HEK293T (cell line): Measurements from ENCODE around the gene ULBP2.
"Not testable (repeated sequence)": the region's sequence is repeated elsewhere in the genome, so short reads cannot be mapped to it uniquely, and the experiment has no call there.

ENCODE experiments used
- LEF1 ChIP-seq: fragments of 450-650 bp; IDR thresholded peaks from 2 replicates; pipeline ENCODE4 v1.6.1; 2017; ENCODE audit warnings: mild to moderate bottlenecking, borderline replicate concordance
- SP1 ChIP-seq: fragments of 450-650 bp; IDR thresholded peaks from 2 replicates; pipeline ENCODE4 v1.6.1; 2017

- not testable (repeated sequence) for TF ChIP-seq SP1, LEF1
These were observed 49.6 kb downstream of the ULBP2 start for GRCh38 chr6:149991472-149991795.
